T-helper 1 cell treated with Interleukin-12 subunit alpha and Interleukin-12 subunit beta and Interleukin-4 antibody, amounts not matched to agents 30 μg/mL and 1 μg/mL, for 36 hours (primary cell): ENCODE data around the gene B3GAT1.

ENCODE experiments used
- H3K27ac Mint-ChIP-seq: one replicate; pipeline ENCODE4 v1.8.0; 2021; ENCODE audit warnings: mild to moderate bottlenecking, mixed read lengths
- H3K27me3 Mint-ChIP-seq: one replicate; pipeline ENCODE4 v1.8.0; 2021; ENCODE audit warnings: low read depth, mixed read lengths
- H3K36me3 Mint-ChIP-seq: one replicate; pipeline ENCODE4 v1.8.0; 2021; ENCODE audit warnings: low read depth, mixed read lengths
- H3K4me1 Mint-ChIP-seq: one replicate; pipeline ENCODE4 v1.8.0; 2021; ENCODE audit warnings: low read depth, mixed read lengths
- H3K4me3 Mint-ChIP-seq: one replicate; pipeline ENCODE4 v1.8.0; 2021; ENCODE audit warnings: mild to moderate bottlenecking, moderate library complexity, mixed read lengths
- H3K9me3 Mint-ChIP-seq: one replicate; pipeline ENCODE4 v1.8.0; 2021; ENCODE audit warnings: mixed read lengths

B3GAT1 gene

DNA sequence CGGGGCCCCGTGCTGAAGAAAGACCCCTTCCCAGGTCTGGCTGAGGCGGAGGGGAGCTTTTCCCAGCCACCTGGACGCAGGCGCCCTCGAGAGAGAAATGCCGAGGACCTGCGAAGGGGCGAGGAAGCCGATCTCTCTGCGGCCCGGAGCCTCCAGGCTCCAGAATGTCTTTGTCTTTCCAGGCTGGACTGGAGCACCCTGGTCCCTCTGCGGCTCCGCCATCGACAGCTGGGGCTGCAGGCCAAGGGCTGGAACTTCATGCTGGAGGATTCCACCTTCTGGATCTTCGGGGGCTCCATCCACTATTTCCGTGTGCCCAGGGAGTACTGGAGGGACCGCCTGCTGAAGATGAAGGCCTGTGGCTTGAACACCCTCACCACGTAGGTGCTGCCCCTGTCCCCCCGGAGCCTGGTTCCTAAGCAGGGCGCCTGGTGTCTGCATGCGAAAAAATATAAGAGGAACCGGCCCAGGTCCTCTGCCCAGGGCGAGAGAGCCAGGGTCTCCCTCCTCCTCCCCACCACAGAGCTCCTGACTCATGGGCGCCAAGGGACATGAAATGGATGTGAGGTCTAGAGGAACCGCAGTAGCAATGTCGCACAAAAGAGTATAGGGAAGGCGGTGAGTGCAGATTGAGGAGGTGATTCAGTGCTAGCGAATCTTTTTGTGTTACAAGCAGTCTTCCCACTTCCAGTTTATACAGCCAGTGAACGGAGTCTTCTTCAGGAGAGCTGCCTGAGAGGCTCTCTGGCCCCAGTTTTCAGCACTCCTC lies 69.3 kb downstream of the B3GAT1 start:
- H3K36me3 Mint-ChIP-seq, result no peaks in the 10 kb centered on the region
- peaks cover 4% of the 10 kb centered on the region for H3K27me3 Mint-ChIP-seq
- no peak overlapping the region for H3K27ac Mint-ChIP-seq
- no peak overlapping the region for H3K4me3 Mint-ChIP-seq
- no peaks in the 10 kb centered on the region for H3K4me1 Mint-ChIP-seq
- no peaks in the 10 kb centered on the region for H3K9me3 Mint-ChIP-seq

DNA sequence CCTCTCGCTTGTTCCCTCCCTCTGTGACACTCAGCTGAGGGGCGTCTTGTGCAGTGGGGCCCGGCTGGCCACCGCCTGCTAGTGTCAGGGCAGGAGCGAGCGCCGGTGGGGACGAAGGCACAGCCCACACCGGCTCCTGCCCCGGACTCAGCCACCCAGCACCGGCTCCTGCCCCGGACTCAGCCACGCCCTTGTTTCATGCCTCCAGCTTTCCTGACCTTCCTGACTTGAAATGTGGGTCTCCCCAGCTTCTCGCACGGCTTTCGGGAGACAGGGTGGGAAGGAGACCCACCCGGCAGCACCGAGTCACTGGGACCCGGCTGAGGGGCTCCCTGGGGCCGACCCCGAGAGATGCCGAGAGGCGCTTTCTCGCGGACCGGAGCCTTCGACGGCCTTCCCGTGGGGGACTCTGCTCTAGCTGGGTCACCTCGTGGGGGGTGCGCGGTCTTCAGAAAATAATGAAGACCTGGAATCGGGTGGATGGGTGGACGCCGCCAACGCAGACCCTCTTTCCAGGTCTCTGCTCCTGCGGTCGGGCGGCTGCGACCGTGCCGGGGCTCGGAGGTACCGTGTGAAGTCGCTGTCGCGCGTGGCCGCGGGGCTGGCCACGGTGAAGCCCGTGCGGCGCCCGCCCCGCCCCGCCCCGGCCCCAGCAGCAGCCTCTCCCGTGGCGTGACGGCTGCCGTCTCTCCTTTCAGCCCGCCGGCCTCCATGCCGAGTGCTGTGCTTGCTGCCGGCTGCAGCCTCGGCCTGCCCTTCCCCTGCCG lies 70.1 kb downstream of the B3GAT1 start:
- Mint-ChIP-seq H3K4me3 (no peak overlapping the region), H3K27me3 (peaks cover 4% of the 10 kb centered on the region), H3K36me3 (no peaks in the 10 kb centered on the region), H3K27ac (no peak overlapping the region), H3K9me3 (no peaks in the 10 kb centered on the region), H3K4me1 (no peaks in the 10 kb centered on the region)

GRCh38 chr11:134340354-134340964 lies 71.6 kb downstream of the B3GAT1 start:
- Mint-ChIP-seq H3K9me3 (no peaks in the 10 kb centered on the region), H3K36me3 (no peaks in the 10 kb centered on the region), H3K4me3 (no peak overlapping the region), H3K27ac (no peak overlapping the region), H3K27me3 (peaks cover 4% of the 10 kb centered on the region), H3K4me1 (no peaks in the 10 kb centered on the region)

DNA sequence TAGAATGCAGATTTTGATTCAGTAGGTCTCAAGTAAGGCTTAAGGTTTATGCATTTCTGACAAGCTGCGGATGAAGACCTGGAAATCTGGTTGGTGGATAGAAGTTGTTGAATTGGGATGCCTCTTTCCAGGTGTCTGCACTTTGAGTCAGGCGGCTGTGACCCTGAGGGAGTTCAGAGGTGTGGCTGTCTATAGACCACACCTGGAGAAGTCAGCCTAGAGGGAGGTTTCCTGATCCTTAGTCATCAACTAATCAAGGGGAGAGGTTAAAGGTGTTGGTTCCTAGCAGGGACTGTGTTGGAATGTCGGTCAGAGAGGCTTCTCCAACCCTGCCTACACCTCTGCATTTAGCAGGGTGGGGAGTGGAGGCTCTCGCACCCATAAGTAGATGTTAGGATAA lies 72.3 kb downstream of the B3GAT1 start:
- H3K27me3 Mint-ChIP-seq, result peaks cover 11% of the 10 kb centered on the region
- peaks cover under 1% of the 10 kb centered on the region for H3K4me1 Mint-ChIP-seq
- H3K36me3 Mint-ChIP-seq, result no peaks in the 10 kb centered on the region
- no peak overlapping the region for H3K4me3 Mint-ChIP-seq
- no peak overlapping the region for H3K27ac Mint-ChIP-seq
- no peaks in the 10 kb centered on the region for H3K9me3 Mint-ChIP-seq

DNA sequence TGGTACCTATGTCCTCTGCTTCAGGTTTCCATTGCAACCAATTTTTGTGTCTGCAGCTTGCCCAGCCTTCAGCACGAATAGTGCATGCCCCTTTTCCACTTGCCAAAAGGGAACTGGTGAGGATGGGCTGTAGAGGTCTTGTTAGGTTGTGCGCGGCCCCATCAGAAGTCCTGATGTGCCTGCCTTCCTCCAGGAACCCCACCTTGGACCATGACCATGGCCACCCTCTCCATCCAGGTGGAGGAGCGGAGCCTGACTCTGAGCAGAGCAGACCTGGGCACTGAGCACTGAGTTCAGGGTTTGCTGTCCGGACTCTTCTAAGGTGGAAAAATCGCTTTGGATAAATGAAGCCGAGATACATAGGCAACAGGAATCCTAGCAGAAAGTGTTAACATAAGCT lies 73.4 kb downstream of the B3GAT1 start:
- Mint-ChIP-seq H3K4me1 (peaks cover 4% of the 10 kb centered on the region), H3K27ac (no peak overlapping the region), H3K36me3 (no peaks in the 10 kb centered on the region), H3K27me3 (peaks cover 15% of the 10 kb centered on the region), H3K4me3 (no peak overlapping the region), H3K9me3 (no peaks in the 10 kb centered on the region)

DNA sequence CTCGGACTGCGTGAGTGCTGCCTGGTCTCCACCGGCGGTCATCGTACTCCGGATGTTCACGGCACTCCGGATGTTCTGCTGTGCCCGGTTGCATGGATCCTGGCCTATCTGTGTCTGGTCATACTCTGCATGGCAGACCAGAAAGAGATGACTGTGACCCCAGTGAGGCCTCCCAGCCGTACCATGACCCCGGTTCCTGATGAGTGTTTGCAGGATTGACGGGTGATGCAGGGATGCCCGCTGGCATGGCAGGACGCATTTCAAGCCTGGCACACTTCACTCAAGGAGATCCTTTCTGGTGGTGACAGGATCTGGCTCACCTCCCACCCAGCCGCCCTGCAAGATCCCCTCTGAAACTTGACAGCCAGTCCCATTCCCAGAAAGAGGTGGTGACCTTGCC lies 74.0 kb downstream of the B3GAT1 start:
- Mint-ChIP-seq H3K4me1 (peaks cover 4% of the 10 kb centered on the region), H3K27me3 (peaks cover 21% of the 10 kb centered on the region), H3K36me3 (no peaks in the 10 kb centered on the region), H3K27ac (no peak overlapping the region), H3K9me3 (no peaks in the 10 kb centered on the region), H3K4me3 (no peak overlapping the region)

DNA sequence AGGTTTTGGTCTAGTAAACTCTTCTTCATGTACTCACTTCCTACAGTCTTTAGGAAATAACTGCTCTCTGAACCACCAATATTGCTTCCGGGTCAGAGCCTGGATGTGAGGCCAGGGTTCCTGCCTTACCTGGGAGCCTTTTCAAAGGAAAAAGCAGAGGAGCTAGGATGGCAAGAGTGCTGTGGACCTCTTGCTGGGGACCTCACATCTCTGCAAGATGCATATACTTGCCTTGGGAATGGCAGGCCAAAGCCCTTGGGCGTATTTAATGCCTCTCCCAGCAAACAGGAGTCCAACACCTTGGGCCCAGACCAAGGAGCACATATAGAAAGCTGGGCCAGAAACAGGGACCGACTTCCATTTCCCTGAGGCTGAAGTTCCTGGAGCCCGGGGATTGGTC lies 75.0 kb downstream of the B3GAT1 start:
- no peak overlapping the region for H3K4me3 Mint-ChIP-seq
- no peak overlapping the region for H3K27ac Mint-ChIP-seq
- peaks cover 28% of the 10 kb centered on the region for H3K27me3 Mint-ChIP-seq
- H3K4me1 Mint-ChIP-seq, result peaks cover 9% of the 10 kb centered on the region
- no peaks in the 10 kb centered on the region for H3K36me3 Mint-ChIP-seq
- no peaks in the 10 kb centered on the region for H3K9me3 Mint-ChIP-seq

DNA sequence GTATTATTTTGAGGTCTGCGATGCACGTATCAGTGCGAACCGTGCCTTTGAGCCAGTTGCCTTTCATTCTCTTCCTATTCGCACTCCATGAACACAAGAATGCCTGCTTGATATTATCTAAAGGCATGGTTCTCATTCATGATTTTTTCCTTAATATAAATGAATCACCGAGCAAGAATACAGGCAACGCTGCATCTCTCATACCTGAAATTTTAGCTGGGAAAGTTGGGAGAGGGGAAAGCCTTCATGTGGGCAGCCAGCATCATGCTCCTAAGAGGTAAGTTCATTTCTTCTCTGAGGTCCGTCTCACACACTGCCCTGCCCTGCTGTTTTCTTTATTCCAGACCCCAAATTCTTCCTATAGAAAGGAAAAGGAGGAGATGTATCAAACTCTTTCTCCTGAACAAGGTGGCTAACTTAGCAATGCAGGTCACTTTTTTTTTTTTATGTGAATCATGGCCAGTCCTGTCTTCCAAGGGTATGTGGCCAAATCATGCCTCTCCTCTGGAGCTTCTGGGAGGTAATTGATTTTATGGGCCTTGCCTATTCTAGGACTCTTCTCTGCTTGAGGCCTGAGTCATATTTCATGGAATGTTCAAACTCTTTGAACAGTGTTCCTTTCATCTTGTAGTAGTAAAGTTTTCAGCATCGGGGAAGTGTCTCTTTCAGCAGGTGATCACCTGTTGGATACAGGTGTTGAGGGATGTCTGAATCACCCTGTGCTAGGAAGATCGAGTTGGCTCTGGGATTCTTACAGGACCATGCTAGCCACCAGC lies 77.1 kb downstream of the B3GAT1 start:
- Mint-ChIP-seq H3K27ac (no peak overlapping the region), H3K36me3 (no peaks in the 10 kb centered on the region), H3K4me1 (peaks cover 17% of the 10 kb centered on the region), H3K27me3 (peaks cover 43% of the 10 kb centered on the region), H3K4me3 (no peak overlapping the region), H3K9me3 (no peaks in the 10 kb centered on the region)

GRCh38 chr11:134333946-134334345 lies 78.1 kb downstream of the B3GAT1 start:
- Mint-ChIP-seq H3K27me3 (peaks cover 48% of the 10 kb centered on the region), H3K4me3 (no peak overlapping the region), H3K9me3 (no peaks in the 10 kb centered on the region), H3K27ac (no peak overlapping the region), H3K4me1 (peaks cover 17% of the 10 kb centered on the region), H3K36me3 (no peaks in the 10 kb centered on the region)

DNA sequence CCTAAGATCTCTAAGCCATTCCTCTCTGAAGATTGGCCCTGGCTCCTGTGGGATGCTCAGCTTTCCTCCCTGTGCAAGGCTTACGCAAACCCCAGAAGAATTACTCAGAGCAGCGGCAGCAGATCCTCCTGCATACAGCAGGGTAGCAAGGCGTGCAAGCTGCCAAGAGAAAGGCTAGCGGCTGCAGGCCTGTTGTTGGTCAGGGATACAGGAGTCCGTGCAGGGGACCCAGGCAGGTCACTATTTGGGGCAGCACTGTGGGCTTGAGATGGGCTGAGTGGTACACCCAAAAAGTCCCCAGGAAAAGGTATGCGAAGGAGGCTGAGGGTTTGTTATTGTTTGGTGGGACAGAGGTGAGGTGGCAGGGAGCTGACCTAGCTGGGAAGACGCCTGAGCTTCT lies 78.7 kb downstream of the B3GAT1 start:
- peak overlapping the region; percentile 69 for H3K4me3 Mint-ChIP-seq
- no peaks in the 10 kb centered on the region for H3K9me3 Mint-ChIP-seq
- peaks cover 17% of the 10 kb centered on the region for H3K4me1 Mint-ChIP-seq
- no peak overlapping the region for H3K27ac Mint-ChIP-seq
- peaks cover 54% of the 10 kb centered on the region for H3K27me3 Mint-ChIP-seq
- no peaks in the 10 kb centered on the region for H3K36me3 Mint-ChIP-seq

- peaks cover 17% of the 10 kb centered on the region for H3K4me1 Mint-ChIP-seq
- H3K9me3 Mint-ChIP-seq, result no peaks in the 10 kb centered on the region
- H3K4me3 Mint-ChIP-seq, result peak overlapping the region; percentile 69
- H3K36me3 Mint-ChIP-seq, result no peaks in the 10 kb centered on the region
- no peak overlapping the region for H3K27ac Mint-ChIP-seq
- peaks cover 54% of the 10 kb centered on the region for H3K27me3 Mint-ChIP-seq
Observed at GRCh38 chr11:134332782-134333181, 79.3 kb downstream of the B3GAT1 start.

DNA sequence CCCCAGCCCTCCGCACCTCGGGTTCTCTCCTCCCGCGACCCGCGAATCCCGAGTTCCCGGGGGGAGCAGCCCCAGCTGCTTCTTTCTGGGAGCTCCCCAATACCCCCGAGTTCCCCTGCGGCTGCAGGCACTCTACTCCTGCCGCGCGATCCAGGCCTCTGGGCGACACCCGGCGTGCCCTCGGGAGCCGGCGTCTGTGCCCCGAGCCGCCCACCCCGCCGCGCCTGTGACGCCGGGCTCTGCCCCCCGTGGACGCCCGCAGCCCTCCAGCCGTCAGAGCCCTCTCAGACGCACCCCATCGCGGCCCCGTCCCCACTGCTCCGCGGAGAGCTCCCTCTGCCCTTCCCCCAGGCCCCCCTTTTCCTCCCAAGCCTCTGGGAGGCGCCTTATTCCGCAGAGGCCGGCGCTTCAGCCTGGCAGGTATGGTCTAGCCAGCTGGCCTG lies 79.8 kb downstream of the B3GAT1 start:
- H3K4me3 Mint-ChIP-seq, result peak overlapping the region; percentile 69
- H3K27ac Mint-ChIP-seq, result no peak overlapping the region
- no peaks in the 10 kb centered on the region for H3K9me3 Mint-ChIP-seq
- H3K27me3 Mint-ChIP-seq, result peaks cover 54% of the 10 kb centered on the region
- H3K4me1 Mint-ChIP-seq, result peaks cover 17% of the 10 kb centered on the region
- no peaks in the 10 kb centered on the region for H3K36me3 Mint-ChIP-seq

- peak within 1 kb of the TSS; percentile 76 for H3K4me3 Mint-ChIP-seq
- peaks cover 54% of the 10 kb centered on the region for H3K27me3 Mint-ChIP-seq
- no peaks in the 10 kb centered on the region for H3K9me3 Mint-ChIP-seq
- H3K36me3 Mint-ChIP-seq, result no peaks in the 10 kb centered on the region
- peaks cover 17% of the 10 kb centered on the region for H3K4me1 Mint-ChIP-seq
- no peak within 1 kb of the TSS for H3K27ac Mint-ChIP-seq
Observed at GRCh38 chr11:134331354-134332188, 80.5 kb downstream of the B3GAT1 start, which contains the start of gene GLB1L2. GLB1L2 (plus strand) TSS chr11:134331988; CDS start chr11:134332062, 74 bp downstream.
